ENCODE results near the gene METTL2A. TPM values are rescaled to one million over a fixed set of nuclear protein-coding genes. Genes with fewer than 3 reads are reported as not detected.
"Not testable (repeated sequence)": the region's sequence is repeated elsewhere in the genome, so short reads cannot be mapped to it uniquely, and the experiment has no call there.

Gene METTL2A
- 18.7 and 20.1 TPM in 2 replicates for total RNA-seq (2014; rRNA removed; shearing (Covaris generic))

- DNase-seq (ENCODE audit: low read depth): peak; percentile 89
These were observed at the start of gene METTL2A for GRCh38 chr17:62423647-62424461. TSS of gene METTL2A (plus strand) at chr17:62423897. CDS start at chr17:62423903, 6 bp downstream.

GRCh38 chr17:62380253-62380652 is 43.4 kb upstream of the METTL2A start, which contains the start of gene EFCAB3:
TSS of gene EFCAB3 (plus strand) at chr17:62380553. CDS start at chr17:62382980, 2,427 bp downstream.
- no peak for DNase-seq (ENCODE audit: low read depth)

- DNase-seq (ENCODE audit: low read depth): no peak
These were observed 42.1 kb upstream of the METTL2A start for GRCh38 chr17:62381561-62381960.

GRCh38 chr17:62388856-62389255 is 34.8 kb upstream of the METTL2A start:
- no peak for DNase-seq (ENCODE audit: low read depth)

- DNase-seq (ENCODE audit: low read depth): no peak
These were observed 30.8 kb upstream of the METTL2A start for GRCh38 chr17:62392908-62393307.

GRCh38 chr17:62398891-62399290 is 24.8 kb upstream of the METTL2A start:
- DNase-seq (ENCODE audit: low read depth): no peak

- DNase-seq (ENCODE audit: low read depth): no peak
These were observed 18.2 kb upstream of the METTL2A start for GRCh38 chr17:62405451-62405850.

GRCh38 chr17:62413090-62413489 is 10.6 kb upstream of the METTL2A start:
- DNase-seq (ENCODE audit: low read depth): not testable (repeated sequence)

GRCh38 chr17:62426214-62426613 is 2.5 kb downstream of the METTL2A start:
- DNase-seq (ENCODE audit: low read depth): not testable (repeated sequence)

- not testable (repeated sequence) for DNase-seq (ENCODE audit: low read depth)
These were observed 11.6 kb downstream of the METTL2A start for GRCh38 chr17:62435251-62435650.

GRCh38 chr17:62441181-62441580 is 17.5 kb downstream of the METTL2A start:
- not testable (repeated sequence) for DNase-seq (ENCODE audit: low read depth)

- no peak for DNase-seq (ENCODE audit: low read depth)
These were observed 20.4 kb downstream of the METTL2A start for GRCh38 chr17:62444063-62444462.

GRCh38 chr17:62445791-62446190 is 22.1 kb downstream of the METTL2A start:
- not testable (repeated sequence) for DNase-seq (ENCODE audit: low read depth)

GRCh38 chr17:62452195-62452594 is 28.5 kb downstream of the METTL2A start:
- DNase-seq (ENCODE audit: low read depth): not testable (repeated sequence)

- DNase-seq (ENCODE audit: low read depth): not testable (repeated sequence)
These were observed 29.3 kb downstream of the METTL2A start for GRCh38 chr17:62453041-62453440.

- DNase-seq (ENCODE audit: low read depth): not testable (repeated sequence)
These were observed 30.0 kb downstream of the METTL2A start for GRCh38 chr17:62453656-62454055.

- DNase-seq (ENCODE audit: low read depth): not testable (repeated sequence)
These were observed 30.4 kb downstream of the METTL2A start for GRCh38 chr17:62454111-62454510.

GRCh38 chr17:62456016-62456415 is 32.3 kb downstream of the METTL2A start:
- DNase-seq (ENCODE audit: low read depth): no peak

- DNase-seq (ENCODE audit: low read depth): not testable (repeated sequence)
These were observed 34.8 kb downstream of the METTL2A start for GRCh38 chr17:62458483-62458882.

GRCh38 chr17:62464422-62464821 is 40.7 kb downstream of the METTL2A start:
- DNase-seq (ENCODE audit: low read depth): not testable (repeated sequence)

- DNase-seq (ENCODE audit: low read depth): not testable (repeated sequence)
These were observed 41.6 kb downstream of the METTL2A start for GRCh38 chr17:62465271-62465670.

GRCh38 chr17:62470666-62471379 is 47.1 kb downstream of the METTL2A start:
- peak; percentile 80 for DNase-seq (ENCODE audit: low read depth)

All from M059J (cell line).